ENCODE results near the gene EPAS1. TPM values are rescaled to one million over a fixed set of nuclear protein-coding genes. Genes with fewer than 3 reads are reported as not detected.
A peak's percentile ranks its signal among the peaks of the same experiment; 100 is the strongest.

EPAS1 gene
- polyA plus RNA-seq, 1 of the 3 experiments (the other 2 are of a cell fraction) = 69.2 TPM

DNA sequence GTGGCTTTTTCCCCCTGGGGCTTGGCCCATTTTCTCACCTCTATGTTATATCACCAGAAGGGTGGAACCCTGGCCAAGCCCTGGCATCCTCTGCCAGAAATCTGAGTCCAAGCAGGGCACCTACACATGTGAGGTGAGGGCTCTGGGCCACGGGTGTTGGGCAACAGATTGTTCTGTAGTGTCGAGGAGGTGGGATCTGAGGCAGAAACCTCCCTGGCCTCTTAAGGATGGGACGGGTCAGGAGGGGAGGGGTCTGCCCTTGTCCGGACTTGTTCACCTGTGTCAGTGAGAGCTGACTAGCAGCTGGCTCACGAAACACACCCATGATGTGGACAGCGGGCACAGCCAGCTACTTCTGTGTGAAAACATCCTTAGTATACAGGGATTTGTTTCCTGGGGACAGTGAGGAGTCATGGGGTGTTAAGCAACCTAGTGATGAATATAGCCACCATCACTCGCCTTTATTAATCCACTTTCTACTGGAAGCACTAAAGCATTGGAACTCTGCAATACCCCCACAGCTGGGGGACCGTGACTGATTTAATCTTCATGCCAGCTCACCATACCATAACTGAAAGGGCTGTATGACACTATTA lies 35.6 kb downstream of the EPAS1 start:
- Histone ChIP-seq H2AFZ (ENCODE audit: low read depth) (no peak overlapping the region), H3K27me3 (ENCODE audit: insufficient read depth) (no peaks in the 10 kb centered on the region), H3F3A (replicated peaks; ENCODE audit: insufficient read depth) (peaks cover 69% of the 10 kb centered on the region), H3K9me2 (no peaks in the 10 kb centered on the region), H3K9ac (peak overlapping the region; percentile 62; the same call in 1 of the 2 replicates), H3K4me1 (ENCODE audit: control insufficient read depth in 1 of 2, insufficient read depth in 2 of 2, low read depth in 1 of 2, low read length in 1 of 2) (peaks cover 83 to 97% of the 10 kb centered on the region in 2 experiments), H3K9me3 (no peaks in the 10 kb centered on the region), H3K36me3 (replicated peaks in 1 of 2; ENCODE audit: control insufficient read depth in 1 of 2, insufficient read depth in 2 of 2, low read length in 1 of 2) (no peaks in the 10 kb centered on the region), H3K79me2 (ENCODE audit: insufficient read depth) (peaks cover 82% of the 10 kb centered on the region), H3K4me3 (ENCODE audit: low read depth in 2 of 2, low read length in 1 of 2) (peak overlapping the region in 1 of 2 experiments; percentile 3; a peak in 1 of 4 replicates), H4K20me1 (ENCODE audit: insufficient read depth) (no peaks in the 10 kb centered on the region), H3K27ac (ENCODE audit: low read depth in 2 of 2, low read length in 1 of 2) (peak overlapping the region; percentile 100), H3K4me2 (peak overlapping the region; percentile 79)
- POLR2A ChIA-PET = interaction anchor here (0.5 to 2.3 kb wide), 8 partner anchors 10 to 91 kb away, joined by 3 to 9 read pairs (median 4); partner anchors contain the start of gene EPAS1
- peak; percentile 26; the same call in 1 of the 2 replicates for TF ChIP-seq GATA2 (CRISPR knock-in tag; IDR thresholded peaks at IDR 0.05)
- TF ChIP-seq TAF1 (IDR thresholded peaks at IDR 0.05; ENCODE audit: borderline replicate concordance, low read depth, low read length) = no peak
- 0 out of 2 replicates have a peak, but pooled peaks have one; percentile 16 for TF ChIP-seq RCOR1 (IDR thresholded peaks at IDR 0.05; ENCODE audit: low read length)
- CTCF ChIA-PET = interaction anchor here (0.7 to 17.7 kb wide), 17 partner anchors 8 to 339 kb away, joined by 3 to 194 read pairs (median 7); partner anchors contain the start of gene EPAS1
- DNase-seq = no peak
- WGBS (ENCODE audit: low lambda C conversion rate) = 72% methylated on average over 8 of the region's 8 CpGs

- WGBS (ENCODE audit: low lambda C conversion rate) = 90% methylated on average over 4 of the region's 4 CpGs
- Histone ChIP-seq H3K4me3 (ENCODE audit: low read depth in 2 of 2, low read length in 1 of 2) (0 out of 4 replicates have a peak overlapping the region, but pooled peaks of 1 of the 2 experiments have one; percentile 50), H3K79me2 (ENCODE audit: insufficient read depth) (peaks cover 82% of the 10 kb centered on the region), H3K4me1 (ENCODE audit: control insufficient read depth in 1 of 2, insufficient read depth in 2 of 2, low read depth in 1 of 2, low read length in 1 of 2) (peaks cover 87 to 97% of the 10 kb centered on the region in 2 experiments), H3K4me2 (peak overlapping the region; percentile 79), H3K27ac (ENCODE audit: low read depth in 2 of 2, low read length in 1 of 2) (peak overlapping the region; percentile 100), H2AFZ (ENCODE audit: low read depth) (no peak overlapping the region), H3K27me3 (ENCODE audit: insufficient read depth) (no peaks in the 10 kb centered on the region), H3K9me3 (no peaks in the 10 kb centered on the region), H3F3A (replicated peaks; ENCODE audit: insufficient read depth) (peaks cover 59% of the 10 kb centered on the region), H3K9ac (peak overlapping the region; percentile 83; the same call in 1 of the 2 replicates), H3K9me2 (no peaks in the 10 kb centered on the region), H3K36me3 (replicated peaks in 1 of 2; ENCODE audit: control insufficient read depth in 1 of 2, insufficient read depth in 2 of 2, low read length in 1 of 2) (no peaks in the 10 kb centered on the region), H4K20me1 (ENCODE audit: insufficient read depth) (no peaks in the 10 kb centered on the region)
- TF ChIP-seq TEAD4 (IDR thresholded peaks at IDR 0.05; ENCODE audit: borderline replicate concordance, insufficient read depth) (no peak), POLR2AphosphoS5 (IDR thresholded peaks at IDR 0.05; ENCODE audit: low read depth, low read length) (no peak), FOXM1 (IDR thresholded peaks at IDR 0.05; ENCODE audit: low read depth) (no peak), RAD21 (IDR thresholded peaks at IDR 0.05; ENCODE audit: low read length) (peak; percentile 68), GATA2 (CRISPR knock-in tag; IDR thresholded peaks at IDR 0.05) (no peak), SMC3 (IDR thresholded peaks at IDR 0.05; ENCODE audit: low read depth, low read length) (peak; percentile 56; the same call in 1 of the 2 replicates), CHD2 (IDR thresholded peaks at IDR 0.05; ENCODE audit: low read length, partially characterized antibody) (peak; percentile 13), YY1 (IDR thresholded peaks at IDR 0.05; ENCODE audit: low read depth) (no peak), EP300 (IDR thresholded peaks at IDR 0.05; ENCODE audit: borderline replicate concordance in 1 of 2, low read depth in 1 of 2, low read length in 1 of 2) (no peak), MXI1 (IDR thresholded peaks at IDR 0.05; ENCODE audit: low read depth, low read length) (0 out of 2 replicates have a peak, but pooled peaks have one; percentile 15)
- TF ChIP-seq, protein P1, sequence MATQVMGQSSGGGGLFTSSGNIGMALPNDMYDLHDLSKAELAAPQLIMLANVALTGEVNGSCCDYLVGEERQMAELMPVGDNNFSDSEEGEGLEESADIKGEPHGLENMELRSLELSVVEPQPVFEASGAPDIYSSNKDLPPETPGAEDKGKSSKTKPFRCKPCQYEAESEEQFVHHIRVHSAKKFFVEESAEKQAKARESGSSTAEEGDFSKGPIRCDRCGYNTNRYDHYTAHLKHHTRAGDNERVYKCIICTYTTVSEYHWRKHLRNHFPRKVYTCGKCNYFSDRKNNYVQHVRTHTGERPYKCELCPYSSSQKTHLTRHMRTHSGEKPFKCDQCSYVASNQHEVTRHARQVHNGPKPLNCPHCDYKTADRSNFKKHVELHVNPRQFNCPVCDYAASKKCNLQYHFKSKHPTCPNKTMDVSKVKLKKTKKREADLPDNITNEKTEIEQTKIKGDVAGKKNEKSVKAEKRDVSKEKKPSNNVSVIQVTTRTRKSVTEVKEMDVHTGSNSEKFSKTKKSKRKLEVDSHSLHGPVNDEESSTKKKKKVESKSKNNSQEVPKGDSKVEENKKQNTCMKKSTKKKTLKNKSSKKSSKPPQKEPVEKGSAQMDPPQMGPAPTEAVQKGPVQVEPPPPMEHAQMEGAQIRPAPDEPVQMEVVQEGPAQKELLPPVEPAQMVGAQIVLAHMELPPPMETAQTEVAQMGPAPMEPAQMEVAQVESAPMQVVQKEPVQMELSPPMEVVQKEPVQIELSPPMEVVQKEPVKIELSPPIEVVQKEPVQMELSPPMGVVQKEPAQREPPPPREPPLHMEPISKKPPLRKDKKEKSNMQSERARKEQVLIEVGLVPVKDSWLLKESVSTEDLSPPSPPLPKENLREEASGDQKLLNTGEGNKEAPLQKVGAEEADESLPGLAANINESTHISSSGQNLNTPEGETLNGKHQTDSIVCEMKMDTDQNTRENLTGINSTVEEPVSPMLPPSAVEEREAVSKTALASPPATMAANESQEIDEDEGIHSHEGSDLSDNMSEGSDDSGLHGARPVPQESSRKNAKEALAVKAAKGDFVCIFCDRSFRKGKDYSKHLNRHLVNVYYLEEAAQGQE (IDR thresholded peaks at IDR 0.05; ENCODE audit: low read depth, low read length) = 0 out of 2 replicates have a peak, but pooled peaks have one; percentile 38
- TF ChIP-seq, protein P2, sequence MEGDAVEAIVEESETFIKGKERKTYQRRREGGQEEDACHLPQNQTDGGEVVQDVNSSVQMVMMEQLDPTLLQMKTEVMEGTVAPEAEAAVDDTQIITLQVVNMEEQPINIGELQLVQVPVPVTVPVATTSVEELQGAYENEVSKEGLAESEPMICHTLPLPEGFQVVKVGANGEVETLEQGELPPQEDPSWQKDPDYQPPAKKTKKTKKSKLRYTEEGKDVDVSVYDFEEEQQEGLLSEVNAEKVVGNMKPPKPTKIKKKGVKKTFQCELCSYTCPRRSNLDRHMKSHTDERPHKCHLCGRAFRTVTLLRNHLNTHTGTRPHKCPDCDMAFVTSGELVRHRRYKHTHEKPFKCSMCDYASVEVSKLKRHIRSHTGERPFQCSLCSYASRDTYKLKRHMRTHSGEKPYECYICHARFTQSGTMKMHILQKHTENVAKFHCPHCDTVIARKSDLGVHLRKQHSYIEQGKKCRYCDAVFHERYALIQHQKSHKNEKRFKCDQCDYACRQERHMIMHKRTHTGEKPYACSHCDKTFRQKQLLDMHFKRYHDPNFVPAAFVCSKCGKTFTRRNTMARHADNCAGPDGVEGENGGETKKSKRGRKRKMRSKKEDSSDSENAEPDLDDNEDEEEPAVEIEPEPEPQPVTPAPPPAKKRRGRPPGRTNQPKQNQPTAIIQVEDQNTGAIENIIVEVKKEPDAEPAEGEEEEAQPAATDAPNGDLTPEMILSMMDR (IDR thresholded peaks at IDR 0.05) = peak; percentile 55
- POLR2A ChIA-PET = interaction anchor here (0.7 to 1.2 kb wide), 2 partner anchors 17 to 37 kb away, joined by 3 read pairs; partner anchors contain the start of gene EPAS1
- DNase-seq = no peak
- CTCF ChIA-PET = interaction anchor here (0.7 to 17.7 kb wide), 25 partner anchors 8 to 340 kb away, joined by 3 to 194 read pairs (median 4); partner anchors contain the start of gene EPAS1
Observed at GRCh38 chr2:46333912-46334311, 36.7 kb downstream of the EPAS1 start.
